Activated naive CD8-positive, alpha-beta T cell treated with anti-CD3 and anti-CD28 coated beads, Interleukin-2, amount 10 ng/mL, durations not matched to agents 7 days and 5 days (primary cell): Measurements from ENCODE around the gene DLG4. TPM values are rescaled to one million over a fixed set of nuclear protein-coding genes. Genes with fewer than 3 reads are reported as not detected.
"Not testable (repeated sequence)": the region's sequence is repeated elsewhere in the genome, so short reads cannot be mapped to it uniquely, and the experiment has no call there.

Experiments
- ATAC-seq: fragments of 150-1000 bp; cut with Tn5 transposase; one replicate; pipeline ENCODE4 v1.10.0; 2021; ENCODE audit warnings: low read depth, moderate library complexity
- POLR2A ChIA-PET: fragments of 350-600 bp; sonication (Branson Sonifier 250); formaldehyde crosslinking; loops from one replicate; lab custom pipeline; 2021; ENCODE audit warnings: antibody characterized with exemption; lab: Charles Lee
- DNase-seq: peaks from one replicate; pipeline ENCODE4 v3.0.0; 2021
- H3K27ac Mint-ChIP-seq: one replicate; pipeline ENCODE4 v1.8.0; 2022; ENCODE audit warnings: mild to moderate bottlenecking, mixed read lengths
- H3K27me3 Mint-ChIP-seq: one replicate; pipeline ENCODE4 v1.8.0; 2022; ENCODE audit warnings: mild to moderate bottlenecking, moderate library complexity, mixed read lengths
- H3K36me3 Mint-ChIP-seq: one replicate; pipeline ENCODE4 v1.8.0; 2021; ENCODE audit warnings: mild to moderate bottlenecking, mixed read lengths
- H3K4me1 Mint-ChIP-seq: one replicate; pipeline ENCODE4 v1.8.0; 2021; ENCODE audit warnings: mixed read lengths
- H3K4me3 Mint-ChIP-seq: one replicate; pipeline ENCODE4 v1.8.0; 2022; ENCODE audit warnings: mild to moderate bottlenecking, moderate library complexity, mixed read lengths
- H3K9me3 Mint-ChIP-seq: one replicate; pipeline ENCODE4 v1.8.0; 2021; ENCODE audit warnings: mixed read lengths
- total RNA-seq, 2 experiments: library from RNA; stranded (reverse); gene quantifications; one replicate each; pipeline ENCODE4 v1.2.3, GENCODE V29; 2021

Gene DLG4
- total RNA-seq, 2 experiments from 2014 or later: 21.2 to 22.4 TPM

DNA sequence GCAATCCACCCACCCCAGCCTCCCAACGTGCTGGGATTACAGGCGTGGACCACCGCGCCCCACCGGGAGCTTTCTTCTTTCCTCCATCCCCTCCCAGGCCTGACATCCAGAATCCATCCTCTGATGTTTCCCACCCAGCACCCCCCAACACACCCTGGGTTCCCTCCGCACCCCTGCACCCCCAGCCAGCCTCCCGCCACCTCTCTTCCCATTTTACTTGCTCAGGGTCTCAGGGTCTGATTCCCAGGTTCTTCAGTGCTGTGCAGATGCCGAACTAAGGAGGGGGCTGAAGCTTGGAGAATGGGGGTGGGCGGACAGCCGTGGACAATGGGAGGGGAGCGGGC is 40.7 kb downstream of the DLG4 start:
- ATAC-seq (no peak), DNase-seq (no peak)
- POLR2A ChIA-PET: interaction anchor here (0.6 kb wide), 1 partner anchor 13 kb away, joined by 5 read pairs; no protein-coding TSS in a partner anchor
- Mint-ChIP-seq H3K9me3 (no peaks in the 10 kb centered on the region), H3K4me3 (no peak overlapping the region), H3K4me1 (peaks cover 9% of the 10 kb centered on the region), H3K36me3 (no peaks in the 10 kb centered on the region), H3K27ac (no peak overlapping the region), H3K27me3 (peaks cover 12% of the 10 kb centered on the region)

DNA sequence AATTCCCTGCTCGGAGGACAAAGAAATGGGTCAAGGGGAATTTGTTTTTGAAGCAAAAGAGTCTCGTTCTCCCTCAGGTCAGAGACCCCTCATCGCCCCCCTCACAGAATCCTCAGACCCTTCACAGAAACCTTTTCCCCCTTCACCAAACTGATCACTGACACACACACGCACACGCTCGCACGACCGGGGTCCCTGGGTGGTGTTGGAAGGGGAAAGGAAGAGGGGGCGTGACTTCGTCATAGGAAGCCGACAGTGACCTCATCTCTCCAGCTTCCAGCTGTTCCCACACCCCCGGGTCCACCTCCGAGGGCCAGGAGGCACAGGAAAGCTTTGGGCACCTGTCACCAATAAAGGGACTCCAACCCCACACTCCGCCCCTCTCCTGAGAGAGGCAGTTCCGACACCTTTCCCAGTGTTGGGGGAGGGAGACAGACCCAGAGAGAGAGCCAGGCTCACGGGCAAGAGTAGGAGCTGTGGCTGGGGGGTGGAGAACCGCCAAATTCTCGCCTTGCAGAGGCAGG is 41.6 kb downstream of the DLG4 start:
- DNase-seq (no peak), ATAC-seq (no peak)
- Mint-ChIP-seq H3K4me3 (peak overlapping the region; percentile 74), H3K27me3 (peaks cover 15% of the 10 kb centered on the region), H3K36me3 (no peaks in the 10 kb centered on the region), H3K27ac (no peak overlapping the region), H3K9me3 (no peaks in the 10 kb centered on the region), H3K4me1 (peaks cover 9% of the 10 kb centered on the region)
- POLR2A ChIA-PET: interaction anchor here (1.2 kb wide), 1 partner anchor 45 kb away, joined by 3 read pairs; no protein-coding TSS in a partner anchor

DNA sequence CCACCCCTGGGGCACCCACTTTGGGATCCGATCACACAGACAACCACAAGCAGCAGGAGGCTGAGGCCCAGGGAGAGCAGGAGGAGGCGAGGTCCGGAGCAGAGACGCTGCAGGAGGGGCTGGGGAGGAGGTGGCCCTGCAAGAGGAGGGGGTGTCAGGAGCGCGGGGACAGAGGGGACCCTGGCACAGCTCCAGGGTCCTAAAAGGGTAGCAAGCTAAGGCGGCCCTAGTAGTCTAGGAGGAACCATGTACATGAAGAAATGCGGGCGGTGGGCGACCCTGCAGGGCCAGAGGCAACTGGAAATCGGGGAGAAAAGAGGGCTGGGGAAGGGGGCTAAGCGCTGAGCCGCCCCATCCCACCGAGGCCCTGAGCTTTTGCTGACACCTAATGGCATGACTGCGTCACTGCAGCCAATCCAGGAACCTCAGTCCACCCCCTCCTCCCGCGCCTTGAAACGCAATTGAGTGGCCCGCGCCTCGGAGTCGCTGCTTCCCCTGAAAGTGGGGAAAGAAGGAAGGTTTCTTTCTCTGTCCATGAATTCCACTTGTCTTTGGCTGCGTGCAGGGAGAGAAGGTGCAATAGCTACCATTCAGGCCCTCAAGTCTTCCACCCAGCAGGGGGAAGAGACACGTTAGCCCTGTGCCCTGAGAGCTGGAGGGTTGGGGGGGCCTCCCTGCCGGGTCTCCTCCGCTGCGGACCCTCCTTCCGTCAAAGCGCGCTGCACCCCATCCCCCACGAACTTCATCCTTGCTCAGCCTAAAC is 42.3 kb downstream of the DLG4 start:
- H3K4me1 Mint-ChIP-seq: peaks cover 9% of the 10 kb centered on the region
- POLR2A ChIA-PET: interaction anchor here (1.2 kb wide), 1 partner anchor 44 kb away, joined by 3 read pairs; no protein-coding TSS in a partner anchor
- H3K4me3 Mint-ChIP-seq: peak overlapping the region; percentile 74
- H3K9me3 Mint-ChIP-seq: no peaks in the 10 kb centered on the region
- ATAC-seq: peak; percentile 62
- peaks cover 15% of the 10 kb centered on the region for H3K27me3 Mint-ChIP-seq
- H3K36me3 Mint-ChIP-seq: no peaks in the 10 kb centered on the region
- DNase-seq: peak; percentile 67
- peak overlapping the region; percentile 3 for H3K27ac Mint-ChIP-seq

DNA sequence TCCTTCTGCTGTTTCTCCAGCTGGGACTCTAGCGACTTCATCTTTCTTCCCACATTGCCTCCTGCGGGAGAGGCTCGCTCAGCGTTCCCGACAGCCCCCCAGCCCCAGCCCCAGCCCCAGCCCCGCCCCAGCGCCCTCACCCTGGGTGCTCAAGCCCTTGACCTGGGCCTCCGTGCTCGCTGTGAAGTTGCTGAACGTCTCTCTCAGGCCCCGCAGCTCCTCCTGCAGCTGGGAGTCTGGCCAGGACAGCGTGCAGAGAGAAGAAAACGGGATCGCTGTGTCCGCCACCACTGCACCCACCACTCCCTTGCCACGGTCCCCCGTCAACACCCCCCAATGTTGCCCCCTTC is 42.8 kb downstream of the DLG4 start:
- peaks cover 15% of the 10 kb centered on the region for H3K27me3 Mint-ChIP-seq
- H3K36me3 Mint-ChIP-seq: no peaks in the 10 kb centered on the region
- ATAC-seq (no peak), DNase-seq (no peak)
- H3K9me3 Mint-ChIP-seq: no peaks in the 10 kb centered on the region
- H3K4me1 Mint-ChIP-seq: peaks cover 9% of the 10 kb centered on the region
- peak overlapping the region; percentile 33 for H3K4me3 Mint-ChIP-seq
- H3K27ac Mint-ChIP-seq: no peak overlapping the region
- POLR2A ChIA-PET: interaction anchor here (1.2 kb wide), 1 partner anchor 43 kb away, joined by 3 read pairs; no protein-coding TSS in a partner anchor

- Mint-ChIP-seq H3K4me1 (peaks cover 9% of the 10 kb centered on the region), H3K27me3 (peaks cover 15% of the 10 kb centered on the region), H3K9me3 (no peaks in the 10 kb centered on the region), H3K36me3 (no peaks in the 10 kb centered on the region), H3K27ac (no peak overlapping the region), H3K4me3 (no peak overlapping the region)
- POLR2A ChIA-PET: no interaction called here
- ATAC-seq: no peak
- DNase-seq: no peak
Observed at GRCh38 chr17:7176107-7176840, 43.4 kb downstream of the DLG4 start.

DNA sequence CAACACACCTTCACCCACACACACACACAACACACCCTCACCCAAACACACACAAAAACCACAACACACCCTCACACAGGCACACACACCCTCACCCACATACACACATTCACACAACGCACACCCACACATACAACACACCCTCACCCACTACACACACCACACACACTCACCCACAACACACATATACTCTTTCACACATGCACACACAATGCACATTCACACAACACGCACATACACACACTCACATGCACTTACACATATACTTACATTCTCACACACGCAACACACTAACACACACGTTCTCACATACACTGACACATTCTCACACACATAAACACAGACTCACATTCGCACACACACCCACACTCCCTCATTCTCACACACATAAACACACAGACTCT is 44.3 kb downstream of the DLG4 start:
- H3K27ac Mint-ChIP-seq: no peak overlapping the region
- H3K4me3 Mint-ChIP-seq: no peak overlapping the region
- H3K4me1 Mint-ChIP-seq: peaks cover 9% of the 10 kb centered on the region
- no peaks in the 10 kb centered on the region for H3K36me3 Mint-ChIP-seq
- DNase-seq (no peak), ATAC-seq (no peak)
- POLR2A ChIA-PET: no interaction called here
- peaks cover 15% of the 10 kb centered on the region for H3K27me3 Mint-ChIP-seq
- H3K9me3 Mint-ChIP-seq: no peaks in the 10 kb centered on the region

GRCh38 chr17:7174603-7175326 is 44.9 kb downstream of the DLG4 start:
- POLR2A ChIA-PET: no interaction called here
- H3K27ac Mint-ChIP-seq: no peak overlapping the region
- no peaks in the 10 kb centered on the region for H3K36me3 Mint-ChIP-seq
- DNase-seq: no peak
- peaks cover 9% of the 10 kb centered on the region for H3K4me1 Mint-ChIP-seq
- H3K9me3 Mint-ChIP-seq: no peaks in the 10 kb centered on the region
- no peak for ATAC-seq
- H3K4me3 Mint-ChIP-seq: no peak overlapping the region
- peaks cover 15% of the 10 kb centered on the region for H3K27me3 Mint-ChIP-seq

GRCh38 chr17:7173687-7174602 is 45.7 kb downstream of the DLG4 start:
- ATAC-seq (peak; percentile 83), DNase-seq (peak; percentile 68)
- Mint-ChIP-seq H3K4me1 (peaks cover 9% of the 10 kb centered on the region), H3K9me3 (no peaks in the 10 kb centered on the region), H3K36me3 (no peaks in the 10 kb centered on the region), H3K27me3 (peaks cover 15% of the 10 kb centered on the region), H3K27ac (no peak overlapping the region), H3K4me3 (no peak overlapping the region)
- POLR2A ChIA-PET: no interaction called here

DNA sequence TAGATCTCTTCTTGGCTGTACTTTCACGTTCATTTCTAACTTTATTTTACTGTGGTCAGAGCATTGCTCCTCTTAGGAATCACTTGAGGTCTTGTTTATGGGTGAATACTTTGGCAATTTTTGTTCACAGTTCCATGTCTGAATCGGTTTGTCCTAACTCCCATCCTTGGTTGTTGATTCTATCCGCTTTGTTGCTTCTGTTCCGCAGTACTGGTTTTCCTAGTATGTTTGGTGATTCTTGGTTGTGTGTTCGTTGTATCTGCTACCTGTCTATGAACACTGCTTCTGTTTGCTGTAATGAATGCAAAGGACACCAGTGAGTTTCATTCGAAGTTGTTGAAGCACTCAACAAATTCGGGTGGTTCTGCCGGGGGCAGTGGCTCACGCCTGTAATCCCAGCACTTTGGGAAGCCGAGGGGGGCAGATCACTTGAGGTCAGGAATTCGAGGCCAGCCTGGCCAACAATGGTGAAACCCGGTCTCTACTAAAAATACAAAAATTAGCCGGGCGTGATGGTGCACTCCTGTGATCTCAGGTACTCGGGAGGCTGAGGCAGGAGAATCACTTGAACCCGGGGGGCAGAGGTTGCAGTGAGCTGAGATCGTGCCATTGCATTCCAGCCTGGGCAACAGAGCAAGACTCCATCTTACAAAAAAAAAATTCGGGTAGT is 47.0 kb downstream of the DLG4 start:
- H3K4me1 Mint-ChIP-seq, H3K27me3 Mint-ChIP-seq, ATAC-seq, H3K9me3 Mint-ChIP-seq, H3K36me3 Mint-ChIP-seq, H3K4me3 Mint-ChIP-seq, H3K27ac Mint-ChIP-seq, DNase-seq, POLR2A ChIA-PET: not testable (repeated sequence)

- not testable (repeated sequence) for H3K4me3 Mint-ChIP-seq, DNase-seq
Observed at GRCh38 chr17:7169565-7169908, 50.1 kb downstream of the DLG4 start.

DNA sequence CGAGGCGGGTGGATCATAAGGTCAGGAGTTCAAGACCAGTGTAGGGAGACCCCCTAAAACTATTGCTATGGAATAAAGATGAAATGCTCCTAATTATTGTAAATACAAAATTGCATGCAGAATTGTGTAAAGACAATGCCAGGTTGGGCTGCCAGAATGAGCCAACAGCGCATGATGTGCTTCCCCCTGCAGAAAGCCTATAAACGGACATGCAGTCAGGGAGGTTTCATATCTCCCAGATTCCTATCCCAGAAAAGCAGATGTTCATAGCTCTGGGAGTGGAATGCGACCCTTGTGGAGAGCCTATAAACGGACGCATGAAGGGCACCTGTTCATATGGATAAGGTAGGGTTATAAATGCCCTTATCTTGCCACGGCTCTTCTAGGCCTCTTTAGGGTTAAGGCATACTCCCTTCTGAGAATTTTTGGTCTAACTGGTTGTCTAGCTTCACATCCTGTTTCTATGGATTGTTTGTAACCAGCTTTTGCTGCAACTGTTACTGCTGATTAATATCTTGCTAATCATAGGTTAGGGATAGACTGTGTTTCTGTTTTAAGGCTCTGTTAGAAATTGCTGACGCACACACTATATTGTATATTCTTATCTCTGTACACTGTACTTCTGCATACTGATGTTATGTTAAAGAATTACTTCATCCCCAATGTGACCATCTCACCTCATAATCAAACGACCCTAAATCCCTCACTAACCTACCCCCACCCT is 50.6 kb downstream of the DLG4 start:
- H3K27me3 Mint-ChIP-seq: peaks cover 14% of the 10 kb centered on the region
- H3K27ac Mint-ChIP-seq, H3K4me1 Mint-ChIP-seq, H3K9me3 Mint-ChIP-seq, H3K36me3 Mint-ChIP-seq, DNase-seq, POLR2A ChIA-PET, H3K4me3 Mint-ChIP-seq, ATAC-seq: not testable (repeated sequence)

More at GRCh38 chr17:7169565-7169908, 50.1 kb downstream of the DLG4 start:
- H3K9me3 Mint-ChIP-seq, H3K27ac Mint-ChIP-seq, POLR2A ChIA-PET, H3K36me3 Mint-ChIP-seq, H3K4me1 Mint-ChIP-seq, ATAC-seq: not testable (repeated sequence)
- H3K27me3 Mint-ChIP-seq: peaks cover 14% of the 10 kb centered on the region

GRCh38 chr17:7167832-7168231 is 51.8 kb downstream of the DLG4 start:
- Mint-ChIP-seq H3K4me1 (no peaks in the 10 kb centered on the region), H3K4me3 (no peak overlapping the region), H3K36me3 (no peaks in the 10 kb centered on the region), H3K9me3 (no peaks in the 10 kb centered on the region), H3K27me3 (peaks cover 11% of the 10 kb centered on the region), H3K27ac (no peak overlapping the region)
- POLR2A ChIA-PET: interaction anchor here (0.7 kb wide), 1 partner anchor 208 kb away, joined by 4 read pairs; no protein-coding TSS in a partner anchor
- DNase-seq (no peak), ATAC-seq (no peak)
